HG03139 (cell line): Measurements from ENCODE around the gene UBE2E1.

Experiments used
- ATAC-seq: cut with Tn5 transposase; IDR thresholded peaks from one replicate; pipeline ENCODE4 v1.9.1; 2021; ENCODE audit not compliant: unreplicated experiment

UBE2E1 gene

DNA sequence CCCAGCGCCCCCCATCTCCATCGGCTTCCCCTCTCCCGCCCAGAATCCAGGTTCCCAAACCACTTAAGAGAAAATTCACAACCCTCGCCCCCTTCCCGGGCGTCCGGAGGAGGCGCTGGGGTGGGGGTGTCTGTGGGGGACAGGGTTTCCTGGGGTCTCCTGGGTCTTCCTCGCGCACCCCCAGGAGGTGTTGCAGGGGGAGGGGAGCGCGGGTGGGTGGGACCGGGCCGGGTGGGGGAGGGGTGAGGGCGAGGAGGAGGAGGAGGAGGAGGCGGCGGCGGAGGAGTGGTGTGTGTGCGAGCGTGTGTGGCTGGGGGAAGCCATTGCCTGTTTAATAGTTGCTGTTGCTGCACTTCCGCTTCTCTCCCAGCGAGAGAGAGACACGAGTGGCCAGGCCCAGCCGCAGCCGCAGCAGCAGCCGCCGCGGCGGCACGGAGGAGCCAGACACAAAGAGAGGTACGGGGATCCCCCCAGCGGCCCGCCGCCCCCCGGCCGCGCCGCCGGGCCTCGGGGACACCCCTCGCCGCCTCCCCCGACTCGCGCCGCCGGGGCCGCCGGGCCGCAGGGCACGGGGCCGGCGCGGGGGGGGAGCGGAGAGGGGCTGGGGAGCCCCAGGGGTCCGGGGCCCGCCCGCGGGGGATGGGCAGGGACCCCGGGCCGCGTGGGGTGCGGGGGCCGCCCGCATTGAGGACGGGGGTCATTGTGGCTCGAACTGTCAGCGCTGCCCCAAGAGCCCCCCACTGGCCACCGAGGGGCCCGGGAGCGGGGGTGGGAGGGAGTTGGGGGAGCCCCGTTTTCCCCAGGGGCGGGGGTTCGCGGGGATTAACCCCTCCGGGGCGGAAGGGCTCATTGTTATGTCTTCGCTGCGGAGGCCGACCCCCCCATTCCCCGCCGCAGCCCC lies at the start of gene UBE2E1:
UBE2E1 (plus strand) TSS at position 323 of the 901 bp plus-strand sequence. CDS start 1,315 bp downstream, outside the sequence.
- ATAC-seq: peak; percentile 65

DNA sequence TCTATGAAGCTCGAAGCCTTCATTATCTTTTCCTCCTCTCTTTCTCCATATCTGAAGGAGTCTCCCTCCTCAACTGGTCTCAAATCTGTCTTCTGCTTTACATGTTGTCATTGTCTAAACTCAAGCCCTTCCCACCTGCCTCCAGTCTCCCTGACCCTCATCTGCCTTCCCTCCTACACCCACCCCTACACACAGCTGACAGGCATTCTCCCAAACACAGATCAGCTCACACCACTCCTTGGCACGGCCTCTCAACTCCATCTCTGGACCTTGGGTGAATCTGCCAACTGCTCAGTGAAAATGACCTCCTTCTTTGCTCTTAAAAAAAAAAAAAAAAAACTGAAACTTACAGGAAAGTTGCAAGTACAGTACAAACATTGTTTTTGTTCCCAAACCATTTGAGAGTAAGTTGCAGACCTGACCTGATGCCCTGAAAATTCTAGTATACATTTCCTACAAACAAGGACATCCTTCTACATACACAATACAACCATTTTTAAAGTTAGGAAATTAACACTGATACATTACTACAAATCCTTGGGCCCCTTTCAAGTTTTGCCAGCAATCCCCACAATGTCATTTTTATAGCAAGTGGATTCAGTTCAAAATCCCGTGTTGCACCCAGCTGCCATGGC lies 49.4 kb upstream of the UBE2E1 start:
- no peak for ATAC-seq

DNA sequence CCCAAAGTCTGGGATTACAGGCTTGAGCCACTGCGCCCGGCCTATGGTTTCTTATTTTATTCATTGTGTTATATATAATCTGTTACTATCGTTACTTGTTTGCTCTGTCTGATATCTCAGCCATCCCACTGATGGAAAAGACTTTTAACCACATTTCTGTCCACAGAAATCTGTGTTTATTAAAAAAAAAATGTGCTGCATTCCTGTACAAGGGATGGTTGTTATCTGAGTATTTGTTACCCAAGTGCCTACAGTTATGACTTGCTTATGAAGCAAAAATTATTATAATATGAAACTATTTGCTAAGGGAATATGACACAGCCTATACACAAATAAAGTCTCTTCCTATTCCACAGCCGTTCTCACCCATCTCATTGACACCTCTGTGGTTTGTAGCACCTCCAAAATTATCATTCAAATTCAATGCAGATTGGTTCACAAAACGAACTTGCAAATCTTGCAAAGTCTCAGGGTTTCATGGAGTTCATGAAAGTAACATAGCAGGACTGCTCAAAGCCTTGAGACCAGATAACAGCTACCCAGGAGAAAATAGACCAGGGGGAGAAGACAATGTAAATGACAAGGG lies 47.4 kb upstream of the UBE2E1 start:
- no peak for ATAC-seq

DNA sequence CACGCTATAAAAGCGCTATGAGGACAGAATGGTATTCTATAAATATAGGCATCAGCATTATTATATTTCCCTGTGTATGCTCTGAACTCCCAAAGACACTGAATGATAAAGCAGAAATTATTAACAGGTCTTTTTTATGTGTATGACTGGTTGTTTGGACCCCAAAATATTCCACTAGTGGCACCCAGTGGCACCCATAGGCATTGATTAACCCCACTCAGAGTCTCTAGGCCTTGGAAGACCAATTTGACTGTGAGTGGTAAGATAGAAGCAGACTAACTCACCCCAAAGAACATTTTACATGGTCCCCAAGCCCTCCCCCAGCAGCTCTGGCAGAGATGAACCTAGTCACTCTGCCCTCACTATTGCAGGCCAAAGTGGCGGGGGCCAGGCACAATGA lies 45.4 kb upstream of the UBE2E1 start:
- ATAC-seq: no peak

DNA sequence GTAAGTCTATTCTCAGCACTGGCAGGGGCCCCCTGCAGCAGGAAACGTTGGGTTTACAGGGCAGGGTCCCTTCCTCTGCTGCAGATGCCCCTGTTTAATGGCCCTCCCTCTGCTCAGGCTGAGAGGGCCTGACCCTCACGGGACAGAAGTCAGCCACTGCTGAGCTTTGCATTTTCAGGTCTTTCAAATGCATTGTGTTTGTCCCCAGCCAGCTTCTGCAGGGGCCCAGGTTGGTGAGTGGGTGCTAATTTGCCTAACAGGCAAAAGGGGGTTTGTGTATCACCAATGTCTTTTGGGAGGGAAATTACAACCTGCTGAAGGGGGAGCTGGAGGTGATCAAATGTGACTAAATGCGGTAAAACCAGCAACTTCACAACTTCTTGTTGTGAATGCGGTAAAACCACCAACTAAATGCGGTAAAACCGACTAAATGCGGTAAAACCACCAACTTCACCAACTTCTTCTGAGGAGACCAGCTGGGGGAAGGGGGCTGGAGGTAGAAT lies 44.8 kb upstream of the UBE2E1 start:
- ATAC-seq: peak; percentile 34

DNA sequence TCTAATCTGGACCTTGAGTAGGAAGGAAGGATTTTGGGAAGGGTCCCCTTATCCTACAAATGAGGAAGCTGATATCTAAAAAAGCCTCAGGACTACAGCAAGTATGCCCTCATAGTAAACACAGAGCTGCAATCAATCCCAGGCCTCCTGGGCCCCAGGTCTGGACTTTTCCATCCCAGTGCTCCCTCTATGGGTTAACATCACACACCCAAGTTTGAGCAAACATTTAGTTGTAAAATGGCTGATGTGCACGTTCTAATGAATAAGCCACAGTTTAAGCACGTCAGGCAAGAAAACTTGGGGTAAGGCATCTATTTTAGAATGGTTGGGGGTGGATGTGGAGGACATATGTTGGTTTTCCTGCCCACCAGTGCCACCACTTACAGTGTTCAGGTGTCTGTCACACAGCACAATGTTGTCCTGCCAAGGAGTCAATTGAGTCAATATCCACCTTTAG lies 44.3 kb upstream of the UBE2E1 start:
- peak; percentile 31 for ATAC-seq

DNA sequence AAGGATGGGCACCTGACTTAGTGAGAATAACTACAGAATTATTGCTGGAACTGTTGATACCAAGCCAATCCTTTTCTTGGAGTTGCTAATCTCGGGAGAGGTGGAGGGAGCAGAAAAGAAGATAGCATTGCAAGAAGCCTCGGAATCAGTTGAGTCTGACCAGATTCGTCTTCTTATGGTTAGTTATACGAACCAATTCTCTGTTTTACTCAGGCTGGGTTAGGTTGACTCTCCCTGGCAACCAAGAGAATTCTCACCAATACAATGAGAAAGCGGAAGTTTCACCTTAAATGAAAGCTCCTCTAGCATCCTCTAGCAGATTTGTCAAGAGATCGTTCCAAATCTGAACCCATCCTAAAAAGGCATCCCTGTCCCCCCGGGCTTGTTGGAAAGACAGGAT lies 43.5 kb upstream of the UBE2E1 start:
- peak; percentile 84 for ATAC-seq

DNA sequence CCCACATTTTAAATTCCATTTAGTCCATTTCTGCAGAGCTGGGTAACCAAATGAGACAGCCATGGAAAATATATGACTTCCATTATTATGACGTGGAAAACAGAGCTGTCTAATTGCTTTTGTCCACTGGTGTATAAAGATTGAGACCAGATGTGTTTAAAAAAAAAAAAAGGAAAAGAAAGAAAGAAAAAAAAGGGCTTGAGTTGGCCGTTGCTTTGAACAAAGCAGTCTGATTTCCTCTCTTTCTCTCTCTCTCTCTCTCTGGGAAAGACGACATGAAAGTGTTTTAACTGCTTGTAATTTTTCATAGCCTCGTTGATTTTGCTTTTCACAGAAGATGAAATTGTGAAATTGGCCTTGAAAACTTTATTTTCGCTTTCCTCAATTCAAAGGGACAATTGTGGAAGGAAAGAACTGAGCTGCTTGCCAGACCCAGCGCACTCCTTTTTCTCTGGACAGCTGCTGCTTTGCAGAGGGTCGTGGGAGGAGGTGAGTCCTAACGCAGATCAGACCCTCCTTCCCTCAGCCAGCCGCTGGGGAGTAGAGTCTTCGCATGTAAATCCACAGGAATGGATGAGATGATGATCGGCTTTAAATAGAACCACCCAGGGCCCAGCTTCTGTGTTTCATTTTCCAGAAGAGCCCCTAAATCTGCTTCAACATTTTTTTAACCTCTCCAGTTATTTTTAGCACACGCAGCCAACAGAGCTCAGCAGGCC lies 42.8 kb upstream of the UBE2E1 start:
- ATAC-seq: no peak

DNA sequence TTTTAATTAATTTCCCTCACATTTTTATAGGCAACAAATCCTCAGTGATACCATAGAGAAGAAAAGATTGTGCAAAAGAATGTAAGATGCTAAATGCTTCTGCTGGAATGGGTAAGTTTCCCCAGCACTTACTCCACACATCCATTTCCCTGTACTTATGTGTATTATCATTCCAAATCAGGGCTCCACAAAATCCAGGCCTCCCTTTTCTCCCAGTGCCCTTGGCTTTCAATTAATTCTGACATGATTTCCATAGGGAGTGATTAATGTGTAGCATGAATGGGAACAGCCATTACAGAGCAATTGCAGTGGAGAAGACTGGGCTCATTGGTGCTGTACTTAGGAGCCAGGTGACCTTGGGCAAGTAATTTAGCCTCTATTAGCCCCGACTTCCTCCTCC lies 41.3 kb upstream of the UBE2E1 start:
- ATAC-seq: no peak

DNA sequence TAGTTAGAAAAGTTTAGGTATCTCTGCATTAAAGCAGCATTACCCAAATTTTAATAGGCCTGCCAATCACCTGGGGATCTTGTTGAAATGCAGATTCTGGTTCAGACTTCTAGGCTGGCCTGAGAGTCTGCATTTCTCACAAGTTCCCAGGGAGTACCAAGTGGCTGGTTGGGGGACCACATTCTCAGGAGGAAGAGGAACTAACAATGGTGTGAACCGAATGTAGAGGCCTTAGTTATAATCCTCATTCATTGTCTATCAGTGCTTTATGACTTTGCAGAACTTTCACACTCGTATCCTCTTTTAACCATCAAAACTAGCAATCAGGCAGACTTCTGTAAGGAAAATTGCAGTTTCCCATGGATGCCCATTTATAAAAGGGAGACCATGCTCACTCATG lies 38.2 kb upstream of the UBE2E1 start:
- ATAC-seq: no peak

DNA sequence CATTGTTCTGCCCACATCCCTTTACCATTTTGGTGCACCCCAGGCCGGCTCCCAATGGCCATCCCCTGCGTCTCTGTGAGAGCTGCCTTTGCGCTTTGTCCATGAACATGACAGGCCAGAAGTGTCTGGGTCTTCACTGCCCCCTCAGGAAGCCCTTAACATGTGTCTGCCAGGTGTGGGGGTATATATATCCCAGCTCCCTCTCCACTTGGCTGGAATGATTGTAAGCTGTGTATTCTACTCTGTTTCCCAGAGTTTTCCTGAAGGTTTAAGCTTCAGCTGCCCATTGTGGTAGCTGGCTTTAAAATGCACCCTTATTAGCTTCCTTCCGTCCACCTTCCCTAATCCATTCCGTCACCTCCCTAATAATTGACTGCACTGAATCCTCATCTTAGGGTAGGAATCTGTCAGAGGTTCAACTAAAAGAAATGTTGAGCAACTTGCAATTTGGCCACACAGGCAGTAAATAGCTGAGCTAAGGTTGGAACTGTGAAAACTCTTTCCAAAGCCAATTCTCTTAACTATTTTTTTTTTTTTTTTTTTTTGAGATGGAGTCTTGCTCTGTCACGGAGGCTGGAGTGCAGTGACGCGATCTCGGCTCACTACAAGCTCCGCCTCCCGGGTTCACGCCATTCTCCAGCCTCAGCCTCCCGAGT lies 30.4 kb upstream of the UBE2E1 start:
- ATAC-seq: no peak

DNA sequence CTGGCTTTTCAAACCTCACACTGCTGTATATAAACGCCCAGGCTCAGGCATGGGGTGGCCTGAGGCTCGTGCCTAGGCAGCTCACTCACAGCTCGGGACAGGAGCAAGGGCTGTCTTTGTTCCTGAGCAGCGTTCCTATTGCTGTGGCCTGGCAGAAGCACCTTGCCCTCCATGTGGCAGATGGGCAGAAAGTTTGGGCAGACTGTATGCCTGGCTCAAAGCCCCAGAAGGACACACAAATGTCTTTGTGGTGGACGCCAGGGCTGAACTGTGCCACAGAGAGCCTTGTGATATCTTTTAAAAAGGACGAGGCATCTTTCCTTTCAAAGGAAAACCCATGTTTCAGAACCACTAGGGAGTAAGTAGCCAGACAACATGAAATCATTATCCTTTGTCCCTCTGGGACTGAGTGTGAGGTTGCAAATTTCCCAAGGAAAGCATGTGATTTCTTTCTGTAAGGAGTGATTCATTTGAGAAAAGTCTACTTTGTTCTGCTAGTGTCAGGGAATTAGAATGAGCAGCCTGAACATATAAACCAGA lies 29.3 kb upstream of the UBE2E1 start:
- no peak for ATAC-seq

DNA sequence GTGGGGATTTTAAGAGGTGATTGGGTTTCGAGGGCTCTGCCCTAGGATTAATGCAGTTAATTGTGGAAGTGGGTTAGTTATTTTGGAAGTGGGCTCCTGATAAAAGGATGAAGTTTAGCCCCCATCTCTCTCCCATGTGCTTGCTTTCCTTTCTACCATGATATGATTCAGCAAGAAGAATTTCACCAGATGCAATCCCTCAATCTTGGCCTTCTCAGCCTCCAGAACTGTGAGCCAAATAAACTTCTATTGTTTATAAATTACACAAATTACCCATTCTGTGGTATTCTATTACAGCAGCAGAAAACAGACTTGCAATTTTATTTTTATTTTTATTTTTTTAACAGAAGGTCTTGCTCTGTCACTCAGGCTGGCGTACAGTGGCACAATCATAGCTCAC lies 27.3 kb upstream of the UBE2E1 start:
- ATAC-seq: no peak

DNA sequence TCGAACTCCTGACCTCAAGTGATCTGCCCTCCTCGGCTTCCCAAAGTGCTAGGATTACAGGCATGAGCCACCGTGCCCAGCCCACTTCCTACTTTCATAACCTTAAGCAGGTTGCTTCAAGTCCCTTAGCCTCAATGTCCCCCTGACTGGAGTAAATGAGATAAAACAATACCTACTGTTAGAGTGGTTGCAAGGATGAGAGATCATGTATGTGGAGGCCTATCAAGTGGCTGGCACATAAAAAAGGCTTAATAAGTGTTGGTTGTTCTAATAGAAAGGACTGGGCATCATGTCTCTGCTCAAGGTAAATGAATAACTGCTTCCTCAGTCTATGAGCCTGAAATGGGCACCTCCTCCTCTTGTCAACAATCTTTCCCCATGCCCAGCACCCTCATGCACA lies 25.9 kb upstream of the UBE2E1 start:
- ATAC-seq: no peak

DNA sequence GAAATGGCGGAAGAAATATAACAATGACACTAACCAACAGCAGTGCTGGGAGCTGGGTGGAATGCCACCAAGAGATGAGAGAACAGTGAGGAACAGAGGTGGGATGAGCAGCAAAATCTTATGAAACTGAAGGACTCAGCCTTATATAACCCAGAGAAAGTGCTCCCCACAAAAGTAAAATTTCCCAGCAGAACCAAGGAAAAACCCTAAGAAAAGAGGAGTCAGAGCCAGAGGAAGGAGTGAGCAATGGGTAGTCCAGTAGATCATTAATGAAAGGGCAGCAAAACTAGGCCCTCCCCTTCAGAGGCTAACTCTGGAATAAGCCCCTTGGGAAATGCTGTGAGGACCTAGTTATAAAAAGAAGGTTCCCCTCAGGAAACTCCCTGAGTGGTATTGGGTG lies 24.7 kb upstream of the UBE2E1 start:
- ATAC-seq: no peak

DNA sequence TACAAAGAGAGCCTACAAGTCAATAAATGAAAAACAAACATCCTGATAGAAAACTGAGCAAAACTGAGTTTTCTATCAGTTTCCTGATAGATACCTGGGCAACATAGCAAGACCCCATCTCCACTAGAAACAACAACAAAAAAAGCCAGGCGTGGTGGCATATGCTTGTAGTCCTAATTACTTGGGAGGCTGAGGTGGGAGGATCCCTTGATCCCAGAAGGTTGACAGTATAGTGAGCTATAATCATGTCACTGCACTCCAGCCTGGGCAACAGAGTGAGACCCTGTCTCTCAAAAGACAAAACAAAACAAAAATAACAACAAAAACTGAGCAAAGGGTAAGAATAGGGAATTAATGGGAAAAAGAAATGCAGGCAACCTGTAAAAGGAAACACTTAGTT lies 23.9 kb upstream of the UBE2E1 start:
- no peak for ATAC-seq

DNA sequence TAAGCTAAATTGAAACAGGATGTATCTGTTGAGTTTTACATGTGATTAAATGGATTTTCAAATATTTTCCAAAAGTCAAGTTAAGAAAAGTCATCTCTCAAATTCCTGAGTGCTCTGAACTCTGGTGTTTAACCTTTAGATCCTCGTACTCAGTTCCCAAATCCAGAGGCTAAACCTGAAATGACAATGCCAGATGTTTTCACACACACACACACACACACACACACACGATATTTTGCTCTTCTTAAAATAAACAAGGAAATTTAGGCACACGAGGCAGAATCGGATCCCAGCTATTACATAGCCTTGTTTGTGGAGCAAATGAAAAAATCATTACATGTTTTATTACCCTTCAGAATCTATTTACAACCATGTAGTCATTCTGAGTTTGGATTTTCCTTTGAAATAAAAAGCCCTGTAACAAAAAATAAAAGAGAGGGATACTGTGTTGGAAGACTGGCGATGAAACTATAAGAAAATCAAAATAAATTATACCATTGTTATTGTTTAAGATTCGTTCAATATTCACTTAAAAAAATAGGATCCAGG lies 20.6 kb upstream of the UBE2E1 start:
- no peak for ATAC-seq

DNA sequence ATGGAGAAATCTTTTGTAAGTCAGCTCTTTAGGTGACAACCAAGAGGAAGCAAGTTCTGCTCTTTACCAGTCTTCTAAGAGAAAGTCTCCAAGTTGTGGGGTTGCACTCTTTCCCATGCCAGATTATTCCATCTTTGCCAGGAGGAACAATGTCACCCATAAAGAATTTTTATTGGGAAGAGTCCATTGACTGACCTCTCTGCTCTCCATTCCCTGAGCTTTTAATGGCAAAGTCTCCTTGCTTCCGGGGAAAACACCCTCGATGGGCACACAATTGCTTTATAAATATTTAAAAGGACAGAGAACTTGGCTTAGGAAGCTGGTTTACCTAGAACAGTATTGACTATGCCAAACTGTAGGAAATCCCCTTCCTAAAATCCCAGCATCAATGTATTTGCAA lies 19.9 kb upstream of the UBE2E1 start:
- ATAC-seq: no peak

DNA sequence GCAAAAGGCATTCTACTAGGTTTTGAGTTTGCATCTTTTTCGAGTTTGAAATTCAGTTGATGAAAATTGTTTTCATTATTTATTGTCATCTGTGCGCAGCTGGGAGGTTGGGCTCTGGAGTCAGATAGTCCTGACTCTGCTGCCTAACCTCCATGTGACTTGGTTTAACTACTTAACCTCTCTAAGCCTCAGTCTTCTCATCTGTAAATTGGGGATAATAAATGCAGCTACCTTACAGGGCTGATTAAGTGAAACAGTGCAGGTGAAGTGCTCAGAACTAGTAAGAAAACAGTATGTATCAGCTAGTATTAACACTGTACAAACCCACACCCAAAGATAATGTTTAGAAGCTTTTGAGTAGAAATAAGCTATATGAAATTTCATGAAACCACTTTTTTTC lies 14.1 kb upstream of the UBE2E1 start:
- no peak for ATAC-seq

DNA sequence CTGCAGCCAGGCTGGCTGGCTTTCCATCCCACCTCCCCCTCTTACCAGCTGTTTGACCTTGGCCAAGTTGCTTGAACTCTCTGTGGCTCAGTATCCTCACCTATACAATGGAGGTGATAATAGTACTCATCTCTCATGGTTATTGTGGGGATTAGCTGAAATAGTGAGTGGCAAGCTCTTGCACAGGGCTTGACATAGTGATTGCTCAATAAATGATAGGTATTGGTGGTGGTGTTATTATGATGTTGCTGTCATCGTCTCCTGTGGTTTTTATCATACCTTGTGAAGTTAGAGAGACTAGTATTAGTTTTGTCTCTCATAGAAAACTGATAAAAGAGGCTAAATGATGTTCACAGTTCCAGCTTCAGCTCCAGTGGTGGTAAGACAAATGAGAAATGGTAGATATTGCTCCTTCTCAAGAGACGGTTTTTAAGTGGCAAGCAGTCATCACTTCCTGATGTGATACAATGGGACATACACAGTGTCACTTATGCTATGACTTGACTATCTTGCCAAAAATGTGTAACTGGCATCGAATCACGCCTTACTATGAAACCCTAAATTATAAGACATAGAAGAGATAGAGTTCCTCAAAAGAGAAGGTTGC lies 12.1 kb upstream of the UBE2E1 start:
- no peak for ATAC-seq
